Astrocyte (in vitro differentiated cells and primary cell): ENCODE measurements around the gene FBXW7. TPM values are rescaled to one million over a fixed set of nuclear protein-coding genes. Genes with fewer than 3 reads are reported as not detected.

Experiments
- DNase-seq: peaks from one replicate; pipeline ENCODE4 v3.0.0-alpha.2; 2010; ENCODE audit warnings: low read depth
- FAIRE-seq: peaks from 2 replicates; lab custom pipeline; 2011; peaks lifted over from hg19 to GRCh38; lab: Jason Lieb, UNC
- H2AFZ ChIP-seq: 2 replicates; pipeline ENCODE4 v1.6.0; 2012; ENCODE audit warnings: low read depth, low read length, inconsistent platforms
- H3K27ac ChIP-seq: 2 replicates; pipeline ENCODE4 v1.5.1; 2011; ENCODE audit warnings: low read depth, low read length, inconsistent platforms
- H3K27me3 ChIP-seq: 2 replicates; pipeline ENCODE4 v1.6.0; 2011; ENCODE audit warnings: low read length, inconsistent platforms; ENCODE audit not compliant: insufficient read depth
- H3K36me3 ChIP-seq: 2 replicates; pipeline ENCODE4 v1.5.1; 2011; ENCODE audit warnings: low read length, inconsistent platforms; ENCODE audit not compliant: insufficient read depth
- H3K4me1 ChIP-seq: 2 replicates; pipeline ENCODE4 v1.5.1; 2011; ENCODE audit warnings: low read length, inconsistent platforms; ENCODE audit not compliant: insufficient read depth
- H3K4me2 ChIP-seq: 2 replicates; pipeline ENCODE4 v1.6.0; 2012; ENCODE audit warnings: low read length, inconsistent platforms
- H3K4me3 ChIP-seq: 2 replicates; pipeline ENCODE4 v1.5.1; 2011; ENCODE audit warnings: low read depth, mild to moderate bottlenecking, low read length, inconsistent platforms; ENCODE audit not compliant: insufficient read depth
- H3K79me2 ChIP-seq: 2 replicates; pipeline ENCODE4 v1.6.0; 2012; ENCODE audit warnings: mild to moderate bottlenecking, low read length, inconsistent platforms; ENCODE audit not compliant: insufficient read depth
- H3K9ac ChIP-seq: 2 replicates; pipeline ENCODE4 v1.6.0; 2012; ENCODE audit warnings: mild to moderate bottlenecking, low read length, inconsistent platforms
- H3K9me3 ChIP-seq: 2 replicates; pipeline ENCODE4 v1.5.1; 2012; ENCODE audit warnings: low read depth, mild to moderate bottlenecking, low read length, inconsistent platforms; ENCODE audit not compliant: insufficient read depth
- H4K20me1 ChIP-seq: 2 replicates; pipeline ENCODE4 v1.6.0; 2012; ENCODE audit warnings: low read length, inconsistent platforms; ENCODE audit not compliant: insufficient read depth
- H3K27ac Mint-ChIP-seq: one replicate; pipeline ENCODE4 v1.8.0; 2021; ENCODE audit warnings: mild to moderate bottlenecking, mixed read lengths; ENCODE audit not compliant: unreplicated experiment
- H3K27me3 Mint-ChIP-seq: one replicate; pipeline ENCODE4 v1.8.0; 2021; ENCODE audit warnings: low read depth, mixed read lengths; ENCODE audit not compliant: unreplicated experiment
- H3K36me3 Mint-ChIP-seq: one replicate; pipeline ENCODE4 v1.8.0; 2021; ENCODE audit warnings: low read depth, mixed read lengths; ENCODE audit not compliant: unreplicated experiment
- H3K4me1 Mint-ChIP-seq: one replicate; pipeline ENCODE4 v1.8.0; 2021; ENCODE audit warnings: low read depth, mixed read lengths; ENCODE audit not compliant: unreplicated experiment
- H3K4me3 Mint-ChIP-seq: one replicate; pipeline ENCODE4 v1.8.0; 2021; ENCODE audit warnings: mild to moderate bottlenecking, moderate library complexity, mixed read lengths; ENCODE audit not compliant: unreplicated experiment
- H3K9me3 Mint-ChIP-seq: one replicate; pipeline ENCODE4 v1.8.0; 2021; ENCODE audit warnings: mild to moderate bottlenecking, mixed read lengths; ENCODE audit not compliant: unreplicated experiment
- EZH2 ChIP-seq: IDR thresholded peaks from 2 replicates; pipeline ENCODE4 v1.6.1; 2012; ENCODE audit warnings: mild to moderate bottlenecking, low read length, inconsistent platforms; ENCODE audit not compliant: insufficient read depth
- total RNA-seq: library from RNA; stranded (reverse); gene quantifications from 2 replicates; pipeline ENCODE4 v1.2.1, GENCODE V29; 2021
- TF ChIP-seq, protein P1 (sequence below): IDR thresholded peaks from 2 replicates; pipeline ENCODE4 v1.5.1; 2011; ENCODE audit warnings: low read depth, mild to moderate bottlenecking, inconsistent platforms, low read length, moderate library complexity; ENCODE audit not compliant: insufficient read depth

FBXW7 gene
- total RNA-seq, 1 donor from 2014 or later: 34.7 TPM

DNA sequence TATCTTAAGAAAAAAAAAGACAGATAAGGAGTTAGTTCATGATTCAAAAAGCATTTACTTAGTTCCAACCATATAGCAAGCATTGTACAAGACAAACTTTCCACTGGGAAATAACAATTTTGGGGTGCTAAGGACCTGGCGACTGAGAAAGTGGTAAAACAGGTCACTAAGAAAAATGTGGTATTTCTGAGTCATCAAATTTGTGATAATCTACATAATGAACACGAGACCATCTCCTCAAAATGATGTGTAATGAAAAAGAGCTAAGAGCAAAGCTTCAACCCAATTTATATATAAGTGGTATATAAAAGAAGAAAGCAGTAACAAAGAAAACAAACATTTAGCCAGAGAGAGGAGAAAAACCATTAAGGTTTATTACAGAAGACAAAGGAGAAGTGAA lies 72.3 kb downstream of the FBXW7 start:
- peaks cover 43% of the 10 kb centered on the region for H3K79me2 ChIP-seq
- peaks cover 2% of the 10 kb centered on the region for H3K36me3 Mint-ChIP-seq

DNA sequence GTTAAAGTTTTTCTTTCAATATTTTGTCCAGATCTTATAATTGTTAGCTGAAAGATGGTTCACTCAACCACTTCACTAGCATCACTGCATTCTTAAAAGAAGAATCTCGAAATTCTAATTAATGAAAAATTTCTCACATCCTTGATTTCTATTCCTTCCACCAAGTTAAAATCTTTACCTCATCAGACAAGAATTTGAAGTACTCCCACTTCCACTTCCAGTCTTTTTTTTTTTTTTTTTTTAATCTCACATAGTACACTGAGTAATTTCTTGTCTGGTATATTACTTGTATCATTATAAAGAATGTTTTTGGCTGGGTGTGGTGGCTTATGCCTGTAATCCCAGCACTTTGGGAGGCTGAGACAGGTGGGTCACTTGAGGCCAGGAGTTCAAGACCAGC lies 73.2 kb downstream of the FBXW7 start:
- no peaks in the 10 kb centered on the region for H3K9me3 ChIP-seq
- DNase-seq (peak; percentile 49), FAIRE-seq (no peak)
- Mint-ChIP-seq H3K27me3 (no peaks in the 10 kb centered on the region), H3K36me3 (no peaks in the 10 kb centered on the region), H3K4me3 (no peak overlapping the region), H3K4me1 (peaks cover 36% of the 10 kb centered on the region), H3K9me3 (no peaks in the 10 kb centered on the region), H3K27ac (peak overlapping the region; percentile 91)
- no peaks in the 10 kb centered on the region for H3K27me3 ChIP-seq
- H4K20me1 ChIP-seq: peaks cover 12% of the 10 kb centered on the region
- H3K4me2 ChIP-seq: no peak overlapping the region
- no peaks in the 10 kb centered on the region for H3K36me3 ChIP-seq
- H3K4me1 ChIP-seq: no peaks in the 10 kb centered on the region
- peak overlapping the region; percentile 8 for H3K27ac ChIP-seq
- no peak overlapping the region for H3K4me3 ChIP-seq
- peaks cover 44% of the 10 kb centered on the region for H3K79me2 ChIP-seq
- no peak for TF ChIP-seq EZH2
- TF ChIP-seq, protein P1, sequence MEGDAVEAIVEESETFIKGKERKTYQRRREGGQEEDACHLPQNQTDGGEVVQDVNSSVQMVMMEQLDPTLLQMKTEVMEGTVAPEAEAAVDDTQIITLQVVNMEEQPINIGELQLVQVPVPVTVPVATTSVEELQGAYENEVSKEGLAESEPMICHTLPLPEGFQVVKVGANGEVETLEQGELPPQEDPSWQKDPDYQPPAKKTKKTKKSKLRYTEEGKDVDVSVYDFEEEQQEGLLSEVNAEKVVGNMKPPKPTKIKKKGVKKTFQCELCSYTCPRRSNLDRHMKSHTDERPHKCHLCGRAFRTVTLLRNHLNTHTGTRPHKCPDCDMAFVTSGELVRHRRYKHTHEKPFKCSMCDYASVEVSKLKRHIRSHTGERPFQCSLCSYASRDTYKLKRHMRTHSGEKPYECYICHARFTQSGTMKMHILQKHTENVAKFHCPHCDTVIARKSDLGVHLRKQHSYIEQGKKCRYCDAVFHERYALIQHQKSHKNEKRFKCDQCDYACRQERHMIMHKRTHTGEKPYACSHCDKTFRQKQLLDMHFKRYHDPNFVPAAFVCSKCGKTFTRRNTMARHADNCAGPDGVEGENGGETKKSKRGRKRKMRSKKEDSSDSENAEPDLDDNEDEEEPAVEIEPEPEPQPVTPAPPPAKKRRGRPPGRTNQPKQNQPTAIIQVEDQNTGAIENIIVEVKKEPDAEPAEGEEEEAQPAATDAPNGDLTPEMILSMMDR: no peak
- H2AFZ ChIP-seq: no peak overlapping the region
- no peak overlapping the region for H3K9ac ChIP-seq

More for the DNA sequence above, 72.3 kb downstream of the FBXW7 start:
- H3K4me3 ChIP-seq: no peak overlapping the region
- H4K20me1 ChIP-seq: peaks cover 12% of the 10 kb centered on the region
- no peaks in the 10 kb centered on the region for H3K36me3 ChIP-seq
- H3K4me2 ChIP-seq: no peak overlapping the region
- Mint-ChIP-seq H3K27me3 (no peaks in the 10 kb centered on the region), H3K4me1 (peaks cover 32% of the 10 kb centered on the region), H3K4me3 (no peak overlapping the region), H3K27ac (peak overlapping the region; percentile 44), H3K9me3 (no peaks in the 10 kb centered on the region)
- no peak for FAIRE-seq
- no peak overlapping the region for H3K27ac ChIP-seq
- H2AFZ ChIP-seq: no peak overlapping the region
- H3K4me1 ChIP-seq: no peaks in the 10 kb centered on the region
- DNase-seq: no peak
- no peaks in the 10 kb centered on the region for H3K27me3 ChIP-seq
- H3K9ac ChIP-seq: no peak overlapping the region
- no peak for TF ChIP-seq EZH2
- TF ChIP-seq, protein P1: no peak
- no peaks in the 10 kb centered on the region for H3K9me3 ChIP-seq

DNA sequence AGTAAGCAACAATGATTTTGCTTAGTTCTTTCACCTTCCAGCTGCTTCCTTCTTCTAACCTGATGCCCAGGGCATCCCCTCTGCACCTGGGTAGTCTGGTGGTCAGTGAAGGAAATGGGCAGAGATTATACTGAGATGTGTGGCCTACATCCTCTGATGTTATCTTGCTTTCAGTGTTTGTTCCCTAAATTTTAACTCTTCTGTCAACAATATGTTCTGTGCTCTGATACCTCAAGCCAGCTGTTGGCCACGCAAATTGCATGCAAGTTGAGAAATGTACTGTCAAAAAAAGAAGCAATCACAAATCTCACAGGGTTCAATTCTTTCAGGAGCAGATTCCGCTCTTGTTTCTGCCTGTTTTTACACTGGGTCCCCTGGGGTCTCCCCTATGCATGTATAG lies 73.8 kb downstream of the FBXW7 start:
- no peaks in the 10 kb centered on the region for H3K9me3 ChIP-seq
- DNase-seq (no peak), FAIRE-seq (no peak)
- peaks cover 42% of the 10 kb centered on the region for H3K79me2 ChIP-seq
- H3K4me1 ChIP-seq: no peaks in the 10 kb centered on the region
- H4K20me1 ChIP-seq: peaks cover 6% of the 10 kb centered on the region
- no peak for TF ChIP-seq EZH2
- TF ChIP-seq, protein P1: no peak
- no peaks in the 10 kb centered on the region for H3K36me3 ChIP-seq
- H3K27me3 Mint-ChIP-seq: no peaks in the 10 kb centered on the region
- H3K36me3 Mint-ChIP-seq: no peaks in the 10 kb centered on the region
- no peak overlapping the region for H3K4me2 ChIP-seq
- H3K4me1 Mint-ChIP-seq: peaks cover 36% of the 10 kb centered on the region
- no peak overlapping the region for H3K4me3 ChIP-seq
- H3K4me3 Mint-ChIP-seq: no peak overlapping the region
- no peak overlapping the region for H2AFZ ChIP-seq
- H3K9ac ChIP-seq: no peak overlapping the region
- no peaks in the 10 kb centered on the region for H3K27me3 ChIP-seq
- H3K9me3 Mint-ChIP-seq: no peaks in the 10 kb centered on the region
- peak overlapping the region; percentile 91 for H3K27ac Mint-ChIP-seq
- H3K27ac ChIP-seq: peak overlapping the region; percentile 8
